HPDE6-E6E7 (cell line): ENCODE results near the gene PREP.
"Not testable (repeated sequence)": the region's sequence is repeated elsewhere in the genome, so short reads cannot be mapped to it uniquely, and the experiment has no call there.

Experiments
- DNase-seq: peaks from one replicate; pipeline ENCODE4 v3.0.0; 2011; ENCODE audit warnings: missing footprints; ENCODE audit errors: extremely low spot score

PREP gene

DNA sequence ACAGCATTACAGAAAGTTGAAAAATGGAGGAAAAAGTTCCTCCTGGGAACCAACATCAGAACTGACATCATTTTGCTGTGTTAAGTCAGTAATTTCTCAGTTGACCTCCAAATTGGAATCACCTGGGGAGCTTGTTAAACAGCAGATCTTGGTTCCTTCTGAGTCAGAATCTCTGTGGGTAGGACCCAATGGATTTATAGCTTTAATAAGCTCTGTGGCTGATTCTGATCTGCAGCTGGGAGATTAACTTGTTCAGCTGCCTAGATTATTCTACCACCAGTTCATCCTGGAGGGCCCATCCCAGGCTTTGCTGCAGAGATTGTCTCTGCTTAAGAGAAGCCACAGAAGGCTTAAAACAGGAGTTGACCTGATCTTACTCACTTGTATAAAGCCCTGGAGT is 132.4 kb downstream of the PREP start:
- DNase-seq = no peak

DNA sequence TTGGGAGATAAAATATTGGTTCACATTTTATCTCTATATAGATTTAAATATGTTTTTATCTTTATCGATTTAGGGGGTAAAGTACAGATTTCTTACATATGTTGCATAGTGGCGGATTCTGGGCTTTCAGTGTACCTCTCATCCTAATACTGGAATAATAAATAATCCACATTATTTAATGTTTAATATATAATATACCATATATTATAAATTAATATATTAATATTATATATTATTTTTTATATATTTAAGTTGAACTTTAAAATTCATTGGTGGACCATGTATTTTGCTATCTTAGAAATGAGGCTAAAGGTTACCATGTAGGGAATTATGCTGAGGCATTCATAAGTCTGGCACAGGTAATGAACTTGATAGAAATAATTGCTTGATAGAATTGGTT is 133.5 kb downstream of the PREP start:
- no peak for DNase-seq

DNA sequence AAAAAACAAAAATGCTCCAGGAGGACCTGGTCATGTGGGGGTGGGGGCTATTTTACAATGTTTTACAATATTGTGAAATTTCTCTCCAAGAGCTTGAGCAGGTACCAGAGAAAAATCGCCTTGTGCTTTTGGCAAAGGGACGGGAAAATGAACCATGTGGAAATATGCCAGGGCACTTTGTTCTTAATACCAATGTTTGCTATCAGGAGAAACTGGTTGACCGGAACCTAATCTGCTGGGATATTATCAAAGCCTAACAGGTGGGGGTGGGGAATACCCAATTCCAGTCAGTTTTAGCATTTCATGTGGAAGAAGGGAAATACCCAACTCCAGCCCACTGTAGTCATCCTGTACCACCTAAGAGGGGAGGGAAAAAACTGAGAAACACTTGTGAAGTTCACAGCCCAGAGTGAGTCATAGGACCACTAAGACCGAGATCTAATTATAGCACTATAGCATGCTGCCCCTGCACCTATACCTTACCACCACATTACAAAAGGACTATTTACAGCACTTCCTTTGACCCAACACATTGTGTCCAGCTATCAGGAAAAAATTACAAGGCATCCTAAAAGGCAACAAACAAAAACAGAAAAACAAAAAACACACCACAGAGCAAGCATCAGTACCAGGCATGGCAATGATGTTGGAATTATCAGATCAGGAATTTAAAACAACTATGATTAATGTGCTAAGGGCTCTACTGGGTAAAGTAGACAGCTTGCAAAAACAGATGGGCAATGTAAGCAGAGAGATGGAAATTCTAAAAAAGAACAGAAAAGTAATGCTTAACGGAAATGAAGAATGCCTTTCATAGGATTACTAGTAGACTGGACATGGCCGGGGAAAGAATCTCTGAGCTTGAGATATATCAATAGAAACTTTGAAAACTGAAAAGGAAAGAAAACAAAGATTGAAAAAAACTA is 138.9 kb downstream of the PREP start:
- no peak for DNase-seq

DNA sequence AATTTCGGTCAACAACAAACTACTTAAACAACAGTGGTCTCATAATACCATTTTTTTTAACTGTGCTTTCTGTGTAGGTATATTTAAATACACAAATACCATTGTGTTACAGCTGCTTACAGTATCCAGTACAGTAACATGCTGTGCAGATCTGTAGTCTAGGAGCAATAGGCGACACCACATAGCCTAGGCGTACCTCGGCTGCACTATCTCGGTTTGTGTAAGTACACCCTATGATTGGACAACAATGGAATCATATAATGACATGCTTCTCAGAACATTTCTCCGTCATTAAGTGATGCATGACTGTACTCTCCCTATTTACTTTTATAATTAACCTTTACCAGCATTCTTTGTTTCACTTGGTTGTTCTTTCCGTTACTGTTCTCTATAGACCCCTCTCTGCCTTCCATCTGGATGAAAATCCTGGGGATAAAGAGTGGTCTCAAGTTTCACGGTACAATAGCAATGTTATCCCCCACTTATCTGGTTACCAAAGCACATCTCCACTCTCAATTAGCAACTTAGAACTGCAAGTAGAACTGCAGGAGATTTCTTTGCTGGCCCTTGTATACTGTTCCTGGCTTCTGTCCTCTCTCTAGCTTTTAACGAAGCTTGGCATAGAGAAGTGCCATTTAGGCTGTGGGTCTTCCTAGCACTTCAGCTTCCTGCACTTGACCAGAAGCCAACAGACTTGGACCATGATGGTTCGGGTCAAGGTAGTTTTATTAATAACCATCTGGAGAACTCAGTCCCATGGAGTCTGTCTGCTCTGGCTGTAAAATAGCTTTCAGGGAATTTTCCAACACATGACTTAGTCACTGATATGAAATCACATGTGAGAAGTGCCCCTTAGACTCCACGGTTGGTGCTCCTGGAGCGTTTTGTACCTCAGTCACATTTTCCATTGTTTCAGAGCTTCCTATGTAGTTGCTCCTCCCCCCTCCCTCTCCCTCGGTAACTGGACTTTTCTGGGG is 142.7 kb downstream of the PREP start:
- DNase-seq = no peak

DNA sequence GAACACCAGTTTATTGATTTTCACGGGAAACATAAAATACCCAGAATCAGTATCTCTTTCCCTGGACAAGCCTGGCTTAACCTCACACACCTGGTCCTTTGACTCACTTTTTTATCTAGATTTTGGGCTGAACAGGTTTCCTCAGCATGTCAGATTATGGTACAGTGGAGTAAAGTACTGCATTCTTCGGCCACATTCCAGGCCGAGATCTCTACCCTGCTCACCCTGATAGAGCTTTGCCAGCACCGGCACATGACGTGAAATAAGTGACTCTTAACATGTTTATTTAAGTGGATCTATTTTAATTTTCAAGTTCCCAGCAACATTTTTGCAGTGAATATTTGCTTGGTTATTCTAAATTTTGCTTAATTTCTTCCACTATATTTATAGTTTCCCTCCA is 144.1 kb downstream of the PREP start:
- DNase-seq = no peak

DNA sequence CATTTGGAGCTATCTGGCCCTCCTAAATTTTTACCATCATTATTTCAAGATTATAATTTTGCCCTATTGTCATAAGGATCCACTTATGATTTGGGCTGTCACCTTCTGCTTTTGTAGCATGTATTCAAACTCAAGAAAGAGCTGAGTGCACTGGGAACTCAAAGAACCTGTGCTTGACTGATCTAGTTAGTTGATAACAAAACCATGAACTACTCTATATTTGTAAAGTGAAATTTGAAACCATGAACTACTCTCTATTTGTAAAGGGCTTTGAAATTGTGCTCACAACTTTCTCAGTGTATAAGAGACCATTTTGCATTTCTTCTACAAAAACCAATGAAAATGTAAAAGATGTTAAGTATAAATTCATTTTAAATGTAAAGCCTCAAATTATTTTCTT is 145.5 kb downstream of the PREP start:
- DNase-seq = no peak

DNA sequence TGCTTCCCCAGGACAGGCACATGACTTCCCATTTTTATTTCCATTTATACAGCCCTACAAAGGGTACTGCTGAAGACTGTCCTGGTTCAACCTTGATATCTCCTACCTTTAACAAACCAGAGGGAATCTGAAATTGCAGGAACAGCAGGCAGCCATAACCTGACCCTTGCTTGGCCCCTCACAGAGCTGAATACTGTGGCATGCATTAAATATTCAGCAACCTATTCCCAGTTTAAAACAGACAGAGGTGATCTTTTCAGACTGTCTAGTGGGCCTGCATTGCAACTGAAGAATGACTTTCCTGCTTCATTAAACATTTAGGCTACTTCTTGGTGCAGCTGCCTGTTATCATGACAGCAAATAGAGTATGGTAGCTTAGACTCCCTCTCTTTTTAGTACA is 146.3 kb downstream of the PREP start:
- DNase-seq = no peak

DNA sequence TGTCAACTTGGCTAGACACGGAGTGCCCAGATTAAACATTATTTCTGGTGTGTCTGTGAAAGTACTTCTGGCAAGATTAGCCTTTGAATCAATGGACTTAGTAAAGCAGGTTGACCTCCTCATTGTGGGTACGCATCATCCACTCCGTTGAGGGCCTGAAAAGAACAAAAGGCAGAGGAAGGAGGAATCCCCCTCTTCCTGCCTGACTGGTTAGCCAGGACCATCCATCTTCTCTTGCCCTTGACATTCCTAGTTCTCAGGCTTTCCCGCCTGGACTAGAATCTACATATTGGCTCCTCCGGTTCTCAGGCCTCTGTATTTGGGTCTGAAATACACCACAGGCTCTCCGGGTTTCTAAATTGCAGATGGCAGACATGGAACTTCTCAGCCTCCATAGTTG is 149.1 kb downstream of the PREP start:
- no peak for DNase-seq

DNA sequence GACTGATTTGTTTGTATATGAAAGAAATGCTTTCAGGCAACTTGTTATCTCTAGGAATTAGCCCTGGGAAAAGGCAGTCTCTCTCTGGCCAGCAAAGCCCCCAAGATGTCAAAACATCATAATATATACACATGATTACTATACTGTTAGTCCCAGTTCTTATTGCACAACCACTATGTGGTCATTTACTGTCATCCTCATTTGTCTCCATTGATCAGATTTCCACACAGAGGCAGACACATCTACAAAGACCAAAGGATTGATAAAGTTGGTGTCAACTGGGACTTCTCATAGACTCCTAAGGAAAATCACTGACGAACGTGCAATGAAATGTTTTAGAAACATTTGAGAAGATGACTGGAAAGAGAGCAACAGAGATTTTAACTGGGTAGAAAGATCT is 151.2 kb downstream of the PREP start:
- no peak for DNase-seq

DNA sequence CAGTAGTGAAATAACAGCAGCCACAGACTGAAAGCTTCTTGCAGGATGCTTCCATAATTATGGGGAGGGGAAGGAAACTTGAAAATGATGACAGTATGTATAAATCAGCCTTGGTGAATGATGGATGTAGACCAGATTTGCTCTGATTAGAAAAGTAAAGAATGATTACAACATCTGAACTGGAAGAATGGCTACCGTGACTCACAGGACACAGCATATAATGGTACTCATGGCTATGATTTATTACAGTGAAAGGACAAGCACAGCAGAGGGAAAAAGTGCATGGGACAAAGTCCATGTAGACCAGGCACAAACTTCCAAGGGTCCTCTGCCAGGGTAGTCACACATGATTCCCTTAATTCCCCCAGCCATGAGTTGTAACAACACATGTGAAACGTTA is 152.3 kb downstream of the PREP start:
- no peak for DNase-seq

DNA sequence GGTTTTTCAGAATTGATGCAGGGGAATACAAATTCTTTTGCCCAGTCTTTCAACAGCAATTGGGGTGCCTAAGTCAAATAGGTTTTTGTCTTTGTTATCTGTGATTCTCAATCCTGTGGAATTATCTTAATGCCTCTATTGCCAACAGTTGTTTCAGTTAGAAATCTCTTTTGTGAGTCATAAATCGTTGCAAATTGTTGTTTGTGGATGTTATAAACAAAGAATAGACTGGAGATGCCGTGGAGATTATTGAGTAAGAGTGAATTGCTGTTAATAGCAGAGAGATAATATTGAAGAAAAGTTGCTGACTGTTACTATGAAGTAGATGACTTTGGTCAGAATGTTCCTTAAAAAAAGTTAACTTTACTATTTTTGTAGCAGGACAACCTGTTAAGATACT is 159.4 kb downstream of the PREP start:
- no peak for DNase-seq

DNA sequence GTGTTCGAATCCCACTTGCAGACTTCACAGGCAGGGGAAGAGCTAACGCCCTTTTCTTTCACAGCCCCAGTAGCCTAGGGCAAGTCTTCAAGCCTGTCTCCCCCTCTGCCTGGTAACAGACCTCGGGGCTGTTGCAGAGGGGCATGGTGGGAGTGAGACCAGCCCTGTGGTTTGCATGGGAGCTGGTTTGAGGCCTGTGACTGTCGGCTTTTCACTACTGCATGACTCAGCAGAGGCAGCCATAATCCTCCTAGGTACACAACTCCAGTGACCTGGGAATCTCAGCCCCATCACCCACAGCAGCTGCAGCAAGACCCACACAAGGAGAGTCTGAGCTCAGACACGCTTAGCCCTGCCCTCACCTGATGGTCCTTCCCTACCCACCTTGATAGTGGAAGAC is 167.7 kb downstream of the PREP start:
- no peak for DNase-seq

DNA sequence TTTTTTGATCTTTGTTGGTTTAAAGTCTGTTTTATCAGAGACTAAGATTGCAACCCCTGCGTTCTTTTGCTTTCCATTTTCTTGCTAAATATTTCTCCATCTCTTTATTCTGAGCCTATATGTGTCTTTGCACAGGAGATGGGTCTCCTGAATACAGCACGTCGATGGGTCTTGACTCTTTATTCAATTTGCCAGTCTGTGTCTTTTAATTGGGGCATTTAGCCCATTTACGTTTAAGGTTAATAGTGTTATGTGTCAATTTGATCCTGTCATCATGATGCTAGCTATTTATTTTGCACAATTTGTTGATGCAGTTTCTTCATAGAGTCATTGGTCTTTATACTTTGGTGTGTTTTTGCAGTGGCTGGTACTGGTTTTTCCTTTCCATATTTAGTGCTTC is 171.1 kb downstream of the PREP start:
- DNase-seq = not testable (repeated sequence)
